Peyer's patch (tissue), 4 donors: ENCODE data around the gene MYMK.

Source experiments
- POLR2A ChIP-seq, 2 donors: fragments of 450-650 bp; IDR thresholded peaks; one replicate each; pipeline ENCODE4 v1.5.1; 2017; ENCODE audit warnings: antibody characterized with exemption in 2 of 2, mild to moderate bottlenecking in 2 of 2, moderate library complexity in 2 of 2
- TF ChIP-seq, protein P1 (sequence below), 6 experiments: fragments of 450-650 bp in 4 of 6; fragments of 200-600 bp in 2 of 6; sonication (generic) in 1 of 6; IDR thresholded peaks; one replicate each; pipeline ENCODE4 v1.5.1; 2017 to 2019; ENCODE audit warnings: antibody characterized with exemption in 6 of 6, mild to moderate bottlenecking in 3 of 6, moderate library complexity in 1 of 6

DNA sequence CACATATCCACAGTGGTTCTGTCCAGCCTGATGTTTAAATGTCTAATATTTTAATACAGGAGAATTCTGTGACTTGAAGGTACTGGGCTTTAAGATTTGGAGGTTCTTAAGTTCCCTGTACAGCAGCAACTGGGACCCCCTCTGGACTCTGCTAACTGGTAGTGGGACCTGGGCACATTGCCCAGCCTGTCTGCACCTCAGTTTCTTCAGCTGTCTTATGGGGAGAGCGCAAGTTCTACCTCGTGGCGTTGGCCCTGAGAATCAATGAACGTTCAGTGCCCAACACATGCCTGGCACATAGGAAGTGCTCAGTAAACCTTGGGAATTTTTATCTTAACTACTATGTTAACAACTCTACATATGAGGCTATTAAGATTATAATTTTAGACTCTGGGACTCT is 47.3 kb downstream of the MYMK start:
- TF ChIP-seq, protein P1, sequence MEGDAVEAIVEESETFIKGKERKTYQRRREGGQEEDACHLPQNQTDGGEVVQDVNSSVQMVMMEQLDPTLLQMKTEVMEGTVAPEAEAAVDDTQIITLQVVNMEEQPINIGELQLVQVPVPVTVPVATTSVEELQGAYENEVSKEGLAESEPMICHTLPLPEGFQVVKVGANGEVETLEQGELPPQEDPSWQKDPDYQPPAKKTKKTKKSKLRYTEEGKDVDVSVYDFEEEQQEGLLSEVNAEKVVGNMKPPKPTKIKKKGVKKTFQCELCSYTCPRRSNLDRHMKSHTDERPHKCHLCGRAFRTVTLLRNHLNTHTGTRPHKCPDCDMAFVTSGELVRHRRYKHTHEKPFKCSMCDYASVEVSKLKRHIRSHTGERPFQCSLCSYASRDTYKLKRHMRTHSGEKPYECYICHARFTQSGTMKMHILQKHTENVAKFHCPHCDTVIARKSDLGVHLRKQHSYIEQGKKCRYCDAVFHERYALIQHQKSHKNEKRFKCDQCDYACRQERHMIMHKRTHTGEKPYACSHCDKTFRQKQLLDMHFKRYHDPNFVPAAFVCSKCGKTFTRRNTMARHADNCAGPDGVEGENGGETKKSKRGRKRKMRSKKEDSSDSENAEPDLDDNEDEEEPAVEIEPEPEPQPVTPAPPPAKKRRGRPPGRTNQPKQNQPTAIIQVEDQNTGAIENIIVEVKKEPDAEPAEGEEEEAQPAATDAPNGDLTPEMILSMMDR (IDR thresholded peaks at IDR 0.05), result no peak
- no peak for TF ChIP-seq POLR2A (IDR thresholded peaks at IDR 0.05)
